Measurements from ENCODE around the gene HCN1.
"Not testable (repeated sequence)": the region's sequence is repeated elsewhere in the genome, so short reads cannot be mapped to it uniquely, and the experiment has no call there.

Gene HCN1

DNA sequence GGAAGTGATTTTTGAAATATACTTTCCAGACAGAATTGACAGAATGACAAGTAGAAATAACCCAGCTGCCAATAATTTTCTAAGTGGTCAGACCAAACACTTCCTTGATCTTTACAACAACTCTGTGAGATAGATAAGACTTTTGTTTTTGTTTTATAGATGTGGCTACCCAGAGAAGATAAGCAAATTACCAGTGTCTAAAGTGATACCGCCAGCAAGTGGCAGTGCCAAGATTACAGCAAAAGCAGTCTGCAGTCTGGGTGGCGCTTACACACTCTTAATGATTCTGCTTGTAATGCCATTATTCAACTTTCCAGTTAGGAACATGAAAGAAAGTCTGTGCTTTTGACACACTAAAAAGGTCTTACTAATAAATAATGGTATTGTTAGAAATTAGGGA is 92.1 kb downstream of the HCN1 start:
- H3K9me3 ChIP-seq (ENCODE audit: severe bottlenecking) = no peaks in the 10 kb centered on the region
- no peaks in the 10 kb centered on the region for H3K4me1 ChIP-seq (ENCODE audit: insufficient read depth, poor library complexity, severe bottlenecking)
- peaks cover 30% of the 10 kb centered on the region for H3K27me3 ChIP-seq (ENCODE audit: insufficient read depth, poor library complexity, severe bottlenecking)
- DNase-seq (ENCODE audit: low spot score) (no peak), ATAC-seq (ENCODE audit: low read depth) (no peak)
- TF ChIP-seq, protein P1, sequence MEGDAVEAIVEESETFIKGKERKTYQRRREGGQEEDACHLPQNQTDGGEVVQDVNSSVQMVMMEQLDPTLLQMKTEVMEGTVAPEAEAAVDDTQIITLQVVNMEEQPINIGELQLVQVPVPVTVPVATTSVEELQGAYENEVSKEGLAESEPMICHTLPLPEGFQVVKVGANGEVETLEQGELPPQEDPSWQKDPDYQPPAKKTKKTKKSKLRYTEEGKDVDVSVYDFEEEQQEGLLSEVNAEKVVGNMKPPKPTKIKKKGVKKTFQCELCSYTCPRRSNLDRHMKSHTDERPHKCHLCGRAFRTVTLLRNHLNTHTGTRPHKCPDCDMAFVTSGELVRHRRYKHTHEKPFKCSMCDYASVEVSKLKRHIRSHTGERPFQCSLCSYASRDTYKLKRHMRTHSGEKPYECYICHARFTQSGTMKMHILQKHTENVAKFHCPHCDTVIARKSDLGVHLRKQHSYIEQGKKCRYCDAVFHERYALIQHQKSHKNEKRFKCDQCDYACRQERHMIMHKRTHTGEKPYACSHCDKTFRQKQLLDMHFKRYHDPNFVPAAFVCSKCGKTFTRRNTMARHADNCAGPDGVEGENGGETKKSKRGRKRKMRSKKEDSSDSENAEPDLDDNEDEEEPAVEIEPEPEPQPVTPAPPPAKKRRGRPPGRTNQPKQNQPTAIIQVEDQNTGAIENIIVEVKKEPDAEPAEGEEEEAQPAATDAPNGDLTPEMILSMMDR (IDR thresholded peaks at IDR 0.05; ENCODE audit: poor library complexity, severe bottlenecking) = no peak
- H3K36me3 ChIP-seq (ENCODE audit: low read depth) = no peaks in the 10 kb centered on the region
- H3K4me3 ChIP-seq (ENCODE audit: severe bottlenecking) = no peak overlapping the region
- no peak overlapping the region for H3K27ac ChIP-seq (ENCODE audit: poor library complexity, severe bottlenecking)

DNA sequence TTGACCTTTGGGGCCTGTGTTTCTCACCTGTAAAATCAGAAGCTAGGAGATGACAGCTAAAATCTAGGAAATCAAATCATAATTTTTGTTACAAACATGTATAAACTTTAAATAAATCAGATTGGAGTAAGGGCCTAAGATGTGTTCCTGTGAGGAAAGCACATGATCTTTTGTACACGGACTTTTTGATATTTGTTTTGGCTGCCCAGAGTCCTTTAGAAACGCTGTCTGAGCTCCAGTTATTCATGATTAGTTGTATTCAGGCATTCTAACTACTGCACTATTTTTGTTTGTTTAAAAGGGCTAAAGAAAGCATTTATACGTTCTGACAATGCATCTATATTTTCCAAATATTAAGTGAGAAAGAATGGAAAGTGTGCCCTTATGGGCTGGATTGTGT is 94.8 kb downstream of the HCN1 start:
- TF ChIP-seq, protein P1 (IDR thresholded peaks at IDR 0.05; ENCODE audit: poor library complexity, severe bottlenecking) = no peak
- Histone ChIP-seq H3K27me3 (ENCODE audit: insufficient read depth, poor library complexity, severe bottlenecking) (peaks cover 17% of the 10 kb centered on the region), H3K9me3 (ENCODE audit: severe bottlenecking) (no peaks in the 10 kb centered on the region), H3K4me1 (ENCODE audit: insufficient read depth, poor library complexity, severe bottlenecking) (no peaks in the 10 kb centered on the region), H3K36me3 (ENCODE audit: low read depth) (no peaks in the 10 kb centered on the region), H3K4me3 (ENCODE audit: severe bottlenecking) (no peak overlapping the region), H3K27ac (ENCODE audit: poor library complexity, severe bottlenecking) (no peak overlapping the region)
- ATAC-seq (ENCODE audit: low read depth) (no peak), DNase-seq (ENCODE audit: low spot score) (no peak)

DNA sequence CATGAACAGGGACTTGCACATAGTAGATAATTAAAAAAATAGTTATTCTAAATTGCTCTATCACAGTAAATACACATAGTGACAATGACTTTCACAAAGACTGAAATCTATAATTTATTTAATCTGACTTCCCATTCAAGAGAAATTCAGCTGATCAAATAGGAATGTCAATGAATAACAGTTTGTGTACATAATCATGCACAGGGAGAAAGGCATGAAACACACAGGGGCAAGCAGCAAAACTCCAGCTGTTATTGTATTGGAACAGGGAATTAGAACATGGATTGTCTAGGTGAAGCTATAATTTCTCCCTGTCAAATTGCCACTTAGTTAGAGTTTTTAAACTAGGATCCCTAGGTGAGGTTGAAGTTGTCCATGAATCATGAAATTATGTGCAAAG is 99.9 kb downstream of the HCN1 start:
- Histone ChIP-seq H3K9me3 (ENCODE audit: severe bottlenecking) (no peaks in the 10 kb centered on the region), H3K4me1 (ENCODE audit: insufficient read depth, poor library complexity, severe bottlenecking) (no peaks in the 10 kb centered on the region), H3K27me3 (ENCODE audit: insufficient read depth, poor library complexity, severe bottlenecking) (peaks cover 4% of the 10 kb centered on the region), H3K4me3 (ENCODE audit: severe bottlenecking) (no peak overlapping the region), H3K27ac (ENCODE audit: poor library complexity, severe bottlenecking) (no peak overlapping the region), H3K36me3 (ENCODE audit: low read depth) (no peaks in the 10 kb centered on the region)
- TF ChIP-seq, protein P1 (IDR thresholded peaks at IDR 0.05; ENCODE audit: poor library complexity, severe bottlenecking) = no peak
- ATAC-seq (ENCODE audit: low read depth) = no peak
- DNase-seq (ENCODE audit: low spot score) = no peak

DNA sequence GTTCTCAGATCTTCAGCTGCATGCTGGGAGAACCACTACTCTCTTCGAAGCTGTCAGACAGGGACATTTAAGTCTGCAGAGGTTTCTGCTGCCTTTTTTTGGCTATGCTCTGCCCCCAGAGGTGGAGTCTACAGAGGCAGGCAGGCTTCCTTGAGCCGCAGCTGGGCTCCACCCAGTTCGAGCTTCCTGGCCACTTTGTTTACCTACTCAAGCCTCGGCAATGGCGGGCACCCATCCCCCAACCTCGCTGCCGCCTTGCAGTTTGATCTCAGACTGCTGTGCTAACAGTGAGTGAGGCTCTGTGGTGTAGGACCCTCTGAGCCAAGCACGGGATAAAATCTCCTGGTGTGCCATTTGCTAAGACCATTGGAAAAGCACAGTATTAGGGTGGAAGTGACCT is 110.2 kb downstream of the HCN1 start:
- ATAC-seq (ENCODE audit: low read depth); H3K27ac ChIP-seq (ENCODE audit: poor library complexity, severe bottlenecking); H3K9me3 ChIP-seq (ENCODE audit: severe bottlenecking); DNase-seq (ENCODE audit: low spot score); H3K4me1 ChIP-seq (ENCODE audit: insufficient read depth, poor library complexity, severe bottlenecking); H3K4me3 ChIP-seq (ENCODE audit: severe bottlenecking); H3K36me3 ChIP-seq (ENCODE audit: low read depth); H3K27me3 ChIP-seq (ENCODE audit: insufficient read depth, poor library complexity, severe bottlenecking): not testable (repeated sequence)

DNA sequence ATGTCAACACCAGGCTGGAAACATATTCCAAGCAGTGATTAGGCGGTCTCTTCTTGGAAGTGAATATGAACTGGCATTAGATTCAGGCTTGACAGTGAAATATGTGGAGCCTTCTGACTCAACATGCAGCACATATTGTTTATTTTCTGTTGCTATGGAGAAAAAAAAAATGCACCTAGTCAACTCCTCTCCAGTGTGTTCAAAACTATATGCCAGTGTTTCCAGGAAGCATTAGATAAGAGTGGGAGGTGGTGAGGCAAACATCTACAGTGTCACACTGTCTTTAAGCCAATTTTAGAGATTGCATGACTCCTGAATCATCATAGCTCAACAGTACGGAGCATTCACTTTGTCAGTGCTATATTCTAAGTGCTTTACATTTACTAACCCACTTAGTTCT is 117.9 kb downstream of the HCN1 start:
- peak; percentile 82 for ATAC-seq (ENCODE audit: low read depth)
- Histone ChIP-seq H3K4me1 (ENCODE audit: insufficient read depth, poor library complexity, severe bottlenecking) (no peaks in the 10 kb centered on the region), H3K9me3 (ENCODE audit: severe bottlenecking) (no peaks in the 10 kb centered on the region), H3K27me3 (ENCODE audit: insufficient read depth, poor library complexity, severe bottlenecking) (no peaks in the 10 kb centered on the region), H3K4me3 (ENCODE audit: severe bottlenecking) (no peak overlapping the region), H3K36me3 (ENCODE audit: low read depth) (no peaks in the 10 kb centered on the region), H3K27ac (ENCODE audit: poor library complexity, severe bottlenecking) (no peak overlapping the region)
- no peak for DNase-seq (ENCODE audit: low spot score)
- TF ChIP-seq, protein P1 (IDR thresholded peaks at IDR 0.05; ENCODE audit: poor library complexity, severe bottlenecking) = no peak

Measured in RWPE2 (cell line).